ENCODE results near the gene LRP6. TPM values are rescaled to one million over a fixed set of nuclear protein-coding genes. Genes with fewer than 3 reads are reported as not detected.

LRP6 gene
- total and polyA plus RNA-seq, 7 donors: 2.9 to 31.5 (median 16.6) TPM

DNA sequence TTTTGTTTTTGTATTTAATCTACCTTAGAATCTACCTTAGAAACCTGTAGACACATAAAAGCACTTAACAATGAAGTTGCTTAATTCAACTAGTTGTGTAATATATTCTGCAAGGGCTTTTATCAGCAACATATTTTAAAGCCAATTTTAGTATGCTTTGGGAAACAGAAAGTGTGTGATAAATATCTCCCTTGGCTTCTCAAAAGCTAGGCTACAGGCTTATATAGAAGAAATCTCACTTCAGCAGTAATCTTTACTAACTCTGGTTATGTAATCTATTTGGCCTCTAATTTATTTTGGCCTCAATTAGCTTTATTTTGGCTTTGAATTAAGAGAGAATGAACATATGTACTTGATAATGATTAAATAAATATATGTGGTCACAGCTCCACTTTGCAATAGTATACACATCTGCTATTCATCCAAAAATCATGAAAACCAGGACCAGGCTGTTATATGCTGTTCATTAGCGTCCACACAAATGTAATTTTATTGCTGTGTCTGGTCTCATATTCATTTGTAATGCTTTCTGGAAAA is 37.2 kb downstream of the LRP6 start:
- Histone ChIP-seq H3K4me3 (no peak overlapping the region), H3K4me1 (peaks cover 26% of the 10 kb centered on the region), H3K9me3 (no peaks in the 10 kb centered on the region), H3K27ac (no peak overlapping the region), H3K27me3 (ENCODE audit: insufficient read depth in 3 of 3, low read length in 2 of 3) (no peaks in the 10 kb centered on the region), H3K36me3 (ENCODE audit: insufficient read depth in 1 of 2, low read depth in 1 of 2) (no peaks in the 10 kb centered on the region)
- intact Hi-C loops (cut with DNase I): loop anchor here in 1 of 2 donors (5.0 kb wide), 1 partner anchor 33 kb away; no protein-coding TSS in a partner anchor
- ATAC-seq (no peak), DNase-seq (no peak)
- WGBS, 3 donors: 75 to 84% (median 80%) methylated on average over 1 of the region's 1 CpG
- TF ChIP-seq, protein P1, sequence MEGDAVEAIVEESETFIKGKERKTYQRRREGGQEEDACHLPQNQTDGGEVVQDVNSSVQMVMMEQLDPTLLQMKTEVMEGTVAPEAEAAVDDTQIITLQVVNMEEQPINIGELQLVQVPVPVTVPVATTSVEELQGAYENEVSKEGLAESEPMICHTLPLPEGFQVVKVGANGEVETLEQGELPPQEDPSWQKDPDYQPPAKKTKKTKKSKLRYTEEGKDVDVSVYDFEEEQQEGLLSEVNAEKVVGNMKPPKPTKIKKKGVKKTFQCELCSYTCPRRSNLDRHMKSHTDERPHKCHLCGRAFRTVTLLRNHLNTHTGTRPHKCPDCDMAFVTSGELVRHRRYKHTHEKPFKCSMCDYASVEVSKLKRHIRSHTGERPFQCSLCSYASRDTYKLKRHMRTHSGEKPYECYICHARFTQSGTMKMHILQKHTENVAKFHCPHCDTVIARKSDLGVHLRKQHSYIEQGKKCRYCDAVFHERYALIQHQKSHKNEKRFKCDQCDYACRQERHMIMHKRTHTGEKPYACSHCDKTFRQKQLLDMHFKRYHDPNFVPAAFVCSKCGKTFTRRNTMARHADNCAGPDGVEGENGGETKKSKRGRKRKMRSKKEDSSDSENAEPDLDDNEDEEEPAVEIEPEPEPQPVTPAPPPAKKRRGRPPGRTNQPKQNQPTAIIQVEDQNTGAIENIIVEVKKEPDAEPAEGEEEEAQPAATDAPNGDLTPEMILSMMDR (IDR thresholded peaks at IDR 0.05): no peak

DNA sequence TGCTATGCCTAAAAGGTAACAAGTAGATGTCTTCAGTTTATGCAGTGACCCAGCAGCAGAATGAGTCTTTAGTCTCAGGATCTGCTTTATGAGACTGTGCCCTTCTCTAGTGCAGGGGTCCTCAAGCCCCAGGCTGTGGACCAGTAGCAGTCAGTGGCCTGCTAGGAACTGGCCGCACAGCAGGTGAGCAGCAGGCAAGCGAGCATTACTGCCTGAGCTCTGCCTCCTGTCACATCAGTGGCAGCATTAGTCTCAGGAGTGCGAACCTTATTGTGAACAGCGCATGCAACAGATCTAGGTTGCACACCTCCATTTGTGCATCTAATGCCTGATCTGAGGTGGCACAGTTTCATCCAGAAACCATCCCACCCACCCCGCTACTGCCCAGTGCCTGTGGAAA is 38.4 kb downstream of the LRP6 start:
- DNase-seq (no peak), ATAC-seq (no peak)
- H3K27me3 ChIP-seq (ENCODE audit: insufficient read depth in 3 of 3, low read length in 2 of 3): no peaks in the 10 kb centered on the region
- H3K9me3 ChIP-seq: no peaks in the 10 kb centered on the region
- WGBS, 3 donors: 95 to 100% (median 98%) methylated on average over 5 of the region's 5 CpGs
- no peak overlapping the region for H3K4me3 ChIP-seq
- TF ChIP-seq, protein P1 (IDR thresholded peaks at IDR 0.05): no peak
- H3K36me3 ChIP-seq (ENCODE audit: insufficient read depth in 1 of 2, low read depth in 1 of 2): no peaks in the 10 kb centered on the region
- intact Hi-C loops (cut with DNase I): loop anchor here in 1 of 2 donors (5.0 kb wide), 1 partner anchor 34 kb away; no protein-coding TSS in a partner anchor
- peaks cover 37% of the 10 kb centered on the region for H3K4me1 ChIP-seq
- no peak overlapping the region for H3K27ac ChIP-seq

DNA sequence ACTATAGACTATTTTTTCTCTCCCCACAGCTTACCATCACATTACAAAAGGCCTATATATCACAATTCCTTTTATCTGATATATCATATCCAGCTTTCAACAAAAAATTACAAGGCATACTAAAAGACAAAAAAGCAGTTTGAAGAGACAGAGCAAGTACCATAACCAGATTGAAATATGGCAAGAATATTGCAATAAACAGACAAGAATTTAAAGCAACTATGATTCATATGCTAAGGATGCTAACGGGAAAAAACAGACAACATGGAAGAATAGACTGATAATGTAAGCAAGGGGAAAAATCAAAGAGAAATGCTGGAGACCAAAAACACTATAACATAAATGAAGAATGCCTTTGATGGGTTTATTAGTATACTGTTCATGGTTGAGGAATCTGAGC is 40.7 kb downstream of the LRP6 start:
- no peaks in the 10 kb centered on the region for H3K27me3 ChIP-seq (ENCODE audit: insufficient read depth in 3 of 3, low read length in 2 of 3)
- H3K9me3 ChIP-seq: no peaks in the 10 kb centered on the region
- H3K4me3 ChIP-seq: no peak overlapping the region
- H3K36me3 ChIP-seq (ENCODE audit: insufficient read depth in 1 of 2, low read depth in 1 of 2): no peaks in the 10 kb centered on the region
- TF ChIP-seq, protein P1 (IDR thresholded peaks at IDR 0.05): no peak
- no peak overlapping the region for H3K27ac ChIP-seq
- no peak for DNase-seq
- intact Hi-C loops (cut with DNase I): loop anchor here in 1 of 2 donors (5.0 kb wide), 1 partner anchor 36 kb away; no protein-coding TSS in a partner anchor
- ATAC-seq: no peak
- peaks cover 43% of the 10 kb centered on the region for H3K4me1 ChIP-seq
- 96 to 100% (median 100%) methylated on average over 1 of the region's 1 CpG for WGBS, 3 donors

DNA sequence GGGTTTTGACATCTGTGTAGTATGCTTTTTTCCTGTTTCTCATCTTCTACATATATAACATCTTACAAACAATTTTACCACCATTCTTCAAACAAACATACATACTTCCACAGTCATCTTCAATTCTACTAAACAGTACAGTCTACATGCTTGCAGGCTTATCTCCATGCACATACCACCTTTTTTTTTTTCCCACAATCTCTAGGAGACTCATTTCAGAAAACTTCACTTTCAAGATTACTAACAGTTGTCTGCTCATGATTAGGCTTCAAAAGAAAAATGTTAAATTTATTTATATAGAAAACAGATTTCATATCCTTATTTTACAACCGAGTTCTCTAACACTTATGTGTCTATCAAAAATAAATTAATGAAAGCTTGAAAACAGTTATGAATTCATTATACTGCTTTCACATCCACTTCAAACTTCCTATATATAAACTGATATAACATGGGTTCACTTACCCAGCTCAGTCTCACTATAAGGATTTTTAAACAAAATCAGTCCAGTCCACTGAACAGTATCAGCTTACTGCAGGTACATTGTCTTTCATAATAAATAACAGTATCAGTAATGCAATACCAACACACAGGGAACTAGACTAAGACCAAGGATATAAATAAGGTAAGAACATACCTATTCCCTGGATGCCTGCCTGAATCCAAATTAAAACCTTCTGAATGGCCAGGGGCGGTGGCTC is 42.5 kb downstream of the LRP6 start:
- no peaks in the 10 kb centered on the region for H3K9me3 ChIP-seq
- no peaks in the 10 kb centered on the region for H3K27me3 ChIP-seq (ENCODE audit: insufficient read depth in 3 of 3, low read length in 2 of 3)
- DNase-seq (no peak), ATAC-seq (no peak)
- H3K27ac ChIP-seq: no peak overlapping the region
- WGBS, 3 donors: 84 to 94% (median 89%) methylated on average over 2 of the region's 2 CpGs
- H3K36me3 ChIP-seq (ENCODE audit: insufficient read depth in 1 of 2, low read depth in 1 of 2): no peaks in the 10 kb centered on the region
- TF ChIP-seq, protein P1 (IDR thresholded peaks at IDR 0.05): no peak
- peaks cover 34% of the 10 kb centered on the region for H3K4me1 ChIP-seq
- intact Hi-C loops (cut with DNase I): no loop called here
- no peak overlapping the region for H3K4me3 ChIP-seq

Measured in psoas muscle (tissue), 8 donors.